LNCaP clone FGC (cell line): Measurements from ENCODE around the gene PTGR1.

Experiments
- DNase-seq: peaks from one replicate; pipeline ENCODE4 v3.0.0-alpha.2; 2011; ENCODE audit warnings: low read depth
- H3K4me3 ChIP-seq: 2 replicates; pipeline ENCODE4 v1.5.1; 2011; ENCODE audit warnings: mild to moderate bottlenecking, low read depth, low read length, control low read depth
- CTCF ChIP-seq: IDR thresholded peaks from 2 replicates; pipeline ENCODE4 v1.5.1; 2012; ENCODE audit warnings: mild to moderate bottlenecking; ENCODE audit not compliant: control insufficient read depth, insufficient read depth; ENCODE audit errors: extremely low read depth

Gene PTGR1

DNA sequence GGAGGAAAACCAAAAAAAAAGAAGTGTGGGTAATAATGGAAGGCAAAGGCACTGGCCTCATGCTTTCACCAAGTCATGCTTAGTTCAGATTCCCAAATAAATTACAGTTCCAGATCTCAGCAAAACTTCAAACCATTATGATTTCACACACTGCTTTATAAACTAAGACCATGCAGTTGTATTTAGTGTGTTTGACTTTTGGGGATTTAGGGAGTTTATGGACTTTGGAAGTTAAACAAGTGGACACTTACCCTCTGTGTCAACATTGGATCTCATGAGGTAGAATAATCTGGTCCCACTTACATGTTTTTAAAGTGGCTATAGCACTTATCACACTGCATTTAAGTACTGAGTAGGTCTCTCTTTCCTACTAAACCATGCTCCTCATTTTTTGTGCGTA lies 35.4 kb upstream of the PTGR1 start:
- TF ChIP-seq CTCF = no peak
- no peak overlapping the region for H3K4me3 ChIP-seq
- DNase-seq = no peak

DNA sequence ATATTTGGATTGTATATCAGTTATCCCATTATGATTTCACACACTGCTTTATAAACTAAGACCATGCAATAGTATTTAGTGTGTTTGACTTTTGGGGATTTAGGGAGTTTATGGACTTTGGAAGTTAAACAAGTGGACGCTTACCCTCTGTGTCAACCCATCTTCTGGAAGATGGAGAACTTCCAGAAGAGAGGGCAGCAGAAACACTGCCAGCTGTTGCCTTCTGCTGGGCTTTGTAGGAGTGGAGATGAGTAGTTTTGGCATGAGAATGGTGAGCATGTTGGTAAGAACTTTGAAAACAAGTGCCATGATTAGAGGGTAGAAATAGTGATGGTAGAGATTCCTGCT lies 33.9 kb upstream of the PTGR1 start:
- TF ChIP-seq CTCF = no peak
- no peak for DNase-seq
- H3K4me3 ChIP-seq = no peak overlapping the region

DNA sequence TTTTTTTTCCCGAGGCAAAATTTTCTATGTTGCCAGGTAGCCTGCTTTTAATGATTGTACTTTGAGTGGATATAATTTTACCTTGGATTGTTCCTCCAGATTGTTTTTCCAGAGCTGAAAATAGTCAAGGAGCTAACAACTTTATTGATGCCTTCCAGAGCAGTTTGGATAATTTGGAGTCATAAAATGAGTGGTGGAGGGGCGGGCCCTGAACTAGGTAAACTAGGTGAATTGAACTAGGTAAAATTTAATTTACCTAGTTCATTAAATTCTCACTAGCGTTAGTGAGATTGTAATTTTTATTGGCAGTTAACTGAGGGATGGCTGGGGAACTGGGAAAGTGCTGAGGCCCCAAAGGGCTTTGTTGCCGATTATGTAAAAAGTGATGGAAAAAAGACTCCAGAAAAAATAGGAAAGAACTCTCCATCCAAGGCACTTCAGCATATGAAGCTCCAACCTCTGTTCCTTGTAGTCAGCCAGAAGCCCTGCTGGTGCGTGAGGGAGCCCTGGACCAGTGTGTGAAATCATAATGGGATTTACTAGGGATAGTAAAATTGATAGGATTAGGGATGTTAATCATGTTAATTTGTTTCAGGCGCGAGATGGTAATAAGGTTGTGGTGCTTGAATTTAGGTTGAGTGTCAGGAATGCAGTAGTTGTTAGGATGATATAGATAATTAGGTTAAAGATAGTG lies 33.4 kb upstream of the PTGR1 start:
- no peak for TF ChIP-seq CTCF
- peak overlapping the region; percentile 85 for H3K4me3 ChIP-seq
- no peak for DNase-seq

- DNase-seq = no peak
- H3K4me3 ChIP-seq = peak overlapping the region; percentile 85
- TF ChIP-seq CTCF = no peak
These were observed 32.6 kb upstream of the PTGR1 start for GRCh38 chr9:111632060-111632459.

DNA sequence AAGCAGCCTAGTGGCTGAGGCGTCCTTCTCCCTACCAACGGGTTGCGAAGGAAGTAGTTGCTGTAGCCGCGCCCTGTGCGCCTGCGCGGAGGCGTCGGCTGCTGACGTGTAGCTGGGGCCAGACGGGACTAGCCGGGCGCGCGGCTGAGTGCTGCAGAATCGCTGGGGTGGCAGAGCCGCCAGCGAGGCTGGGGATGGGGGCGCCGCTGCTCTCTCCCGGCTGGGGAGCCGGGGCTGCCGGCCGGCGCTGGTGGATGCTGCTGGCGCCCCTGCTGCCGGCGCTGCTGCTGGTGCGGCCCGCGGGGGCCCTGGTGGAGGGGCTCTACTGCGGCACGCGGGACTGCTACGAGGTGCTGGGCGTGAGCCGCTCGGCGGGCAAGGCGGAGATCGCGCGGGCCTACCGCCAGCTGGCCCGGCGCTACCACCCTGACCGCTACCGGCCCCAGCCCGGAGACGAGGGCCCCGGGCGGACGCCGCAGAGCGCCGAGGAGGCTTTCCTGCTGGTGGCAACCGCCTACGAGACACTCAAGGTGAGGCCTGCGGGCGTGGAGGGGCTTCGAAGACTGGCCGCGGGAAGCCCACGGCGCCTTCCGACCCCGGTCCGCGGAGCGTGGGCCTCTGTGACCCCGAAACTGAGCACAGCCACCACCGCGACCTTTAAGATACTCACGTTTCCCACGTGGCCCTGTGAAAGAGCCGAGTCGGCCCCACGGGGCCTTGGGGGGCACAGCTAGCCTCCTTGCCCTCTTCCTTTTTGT lies 31.9 kb upstream of the PTGR1 start, which contains the start of gene DNAJC25:
Gene DNAJC25, plus strand, starts transcription at position 121 of the 758 bp plus-strand sequence. Its CDS starts 74 bp downstream, at position 195.
- DNase-seq = no peak
- no peak for TF ChIP-seq CTCF
- peak within 1 kb of the TSS; percentile 85 for H3K4me3 ChIP-seq

DNA sequence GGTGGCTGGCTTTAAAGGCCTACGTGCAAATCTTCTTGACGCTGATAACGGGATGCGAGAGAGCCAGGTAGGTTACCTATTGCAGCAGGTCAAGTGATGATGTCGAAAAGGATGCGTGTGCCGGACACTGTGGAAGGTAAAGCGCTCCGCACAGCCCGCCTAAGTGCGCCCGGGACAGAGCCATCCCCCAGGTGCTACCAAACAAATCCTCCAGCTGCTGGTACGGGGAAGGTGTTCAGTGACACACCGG lies 31.4 kb upstream of the PTGR1 start:
- DNase-seq = peak; percentile 99
- no peak for TF ChIP-seq CTCF

More for the DNA sequence above, 31.4 kb upstream of the PTGR1 start:
- peak overlapping the region; percentile 85 for H3K4me3 ChIP-seq
